Measurements from ENCODE around the gene TBX15. TPM values are rescaled to one million over a fixed set of nuclear protein-coding genes. Genes with fewer than 3 reads are reported as not detected.

The TBX15 gene
- total and polyA plus RNA-seq, 2 experiments from 2014 or later, result 0.21 TPM; not detected in 1

GRCh38 chr1:118898712-118899111 is 89.4 kb downstream of the TBX15 start:
- Histone ChIP-seq H3K36me3 (ENCODE audit: insufficient read depth) (no peaks in the 10 kb centered on the region), H2AFZ (no peak overlapping the region), H3K27ac (ENCODE audit: low read depth) (no peak overlapping the region), H3K4me3 (no peak overlapping the region), H3K4me1 (ENCODE audit: insufficient read depth) (no peaks in the 10 kb centered on the region), H3K79me2 (replicated peaks; ENCODE audit: insufficient read depth) (no peaks in the 10 kb centered on the region), H3K9me2 (ENCODE audit: insufficient read depth) (peaks cover 25% of the 10 kb centered on the region), H3K27me3 (ENCODE audit: insufficient read depth) (no peaks in the 10 kb centered on the region), H3K4me2 (no peak overlapping the region), H4K20me1 (replicated peaks; ENCODE audit: insufficient read depth) (no peaks in the 10 kb centered on the region), H3F3A (replicated peaks; ENCODE audit: low read depth) (no peaks in the 10 kb centered on the region)
- no peak for TF ChIP-seq REST (IDR thresholded peaks at IDR 0.05; ENCODE audit: unreplicated experiment)
- TF ChIP-seq ZNF114 (CRISPR knock-in tag; IDR thresholded peaks at IDR 0.05), result no peak
- no peak for TF ChIP-seq STAT1 (IDR thresholded peaks at IDR 0.05; ENCODE audit: unreplicated experiment)
- TF ChIP-seq CTCF (conservative IDR thresholded peaks at IDR 0.05; ENCODE audit: low read depth in 2 of 2), result no peak
- no peak for TF ChIP-seq NANOG (IDR thresholded peaks at IDR 0.05; ENCODE audit: borderline replicate concordance)
- no peak for TF ChIP-seq ZNF331 (CRISPR knock-in tag; IDR thresholded peaks at IDR 0.05; ENCODE audit: low read depth)
- TF ChIP-seq ETS1 (IDR thresholded peaks at IDR 0.05), result no peak
- no peak for TF ChIP-seq POLR2AphosphoS5 (IDR thresholded peaks at IDR 0.05; ENCODE audit: low read depth)
- no peaks in the 10 kb centered on the region for H3K4me1 Mint-ChIP-seq
- DNase-seq (ENCODE audit: low spot score) (no peak), ATAC-seq (no peak)
- no peaks in the 10 kb centered on the region for H3K36me3 Mint-ChIP-seq (ENCODE audit: low read depth)
- no peak overlapping the region for H3K4me3 Mint-ChIP-seq
- H3K27ac Mint-ChIP-seq, result no peak overlapping the region
- H3K27me3 Mint-ChIP-seq (ENCODE audit: insufficient read depth, low read depth, poor library complexity), result no peaks in the 10 kb centered on the region
- H3K9me3 Mint-ChIP-seq, result no peaks in the 10 kb centered on the region

- Mint-ChIP-seq H3K27ac (no peak overlapping the region), H3K36me3 (ENCODE audit: low read depth) (no peaks in the 10 kb centered on the region), H3K4me1 (no peaks in the 10 kb centered on the region), H3K4me3 (no peak overlapping the region), H3K9me3 (no peaks in the 10 kb centered on the region), H3K27me3 (ENCODE audit: insufficient read depth, low read depth, poor library complexity) (no peaks in the 10 kb centered on the region)
- H3K4me2 ChIP-seq, result no peak overlapping the region
- TF ChIP-seq POLR2AphosphoS5 (IDR thresholded peaks at IDR 0.05; ENCODE audit: low read depth), result no peak
- TF ChIP-seq CTCF (conservative IDR thresholded peaks at IDR 0.05; ENCODE audit: low read depth in 2 of 2), result no peak
- no peaks in the 10 kb centered on the region for H3K4me1 ChIP-seq (ENCODE audit: insufficient read depth)
- no peaks in the 10 kb centered on the region for H3F3A ChIP-seq (replicated peaks; ENCODE audit: low read depth)
- H3K27ac ChIP-seq (ENCODE audit: low read depth), result no peak overlapping the region
- H3K4me3 ChIP-seq, result no peak overlapping the region
- DNase-seq (ENCODE audit: low spot score), result no peak
- ATAC-seq, result no peak
- H4K20me1 ChIP-seq (replicated peaks; ENCODE audit: insufficient read depth), result no peaks in the 10 kb centered on the region
- no peaks in the 10 kb centered on the region for H3K79me2 ChIP-seq (replicated peaks; ENCODE audit: insufficient read depth)
- H3K27me3 ChIP-seq (ENCODE audit: insufficient read depth), result no peaks in the 10 kb centered on the region
- H3K36me3 ChIP-seq (ENCODE audit: insufficient read depth), result no peaks in the 10 kb centered on the region
- peaks cover 21% of the 10 kb centered on the region for H3K9me2 ChIP-seq (ENCODE audit: insufficient read depth)
- H2AFZ ChIP-seq, result no peak overlapping the region
These were observed 91.7 kb downstream of the TBX15 start for GRCh38 chr1:118896416-118896815.

Data from GM23338 (cell line).